HG03135 (cell line): ENCODE measurements around the gene PAQR8.
A peak's percentile ranks its signal among the peaks of the same experiment; 100 is the strongest.

Experiments used
- ATAC-seq: cut with Tn5 transposase; IDR thresholded peaks from one replicate; pipeline ENCODE4 v1.9.1; 2021; ENCODE audit warnings: mild to moderate bottlenecking, moderate library complexity; ENCODE audit not compliant: unreplicated experiment

The PAQR8 gene

GRCh38 chr6:52346503-52346902 lies 15.4 kb upstream of the PAQR8 start:
- ATAC-seq = no peak

- no peak for ATAC-seq
Observed at GRCh38 chr6:52347818-52348217, 14.1 kb upstream of the PAQR8 start.

GRCh38 chr6:52351879-52352238 lies 10.1 kb upstream of the PAQR8 start:
- no peak for ATAC-seq

- peak; percentile 91 for ATAC-seq
Observed at GRCh38 chr6:52352239-52353018, 9.5 kb upstream of the PAQR8 start.

GRCh38 chr6:52356017-52356416 lies 5.9 kb upstream of the PAQR8 start:
- no peak for ATAC-seq

- no peak for ATAC-seq
Observed at GRCh38 chr6:52359403-52359802, 2.5 kb upstream of the PAQR8 start.

- ATAC-seq = no peak
Observed at GRCh38 chr6:52360028-52360427, 1.9 kb upstream of the PAQR8 start.

GRCh38 chr6:52360601-52361413 lies 1.1 kb upstream of the PAQR8 start:
- ATAC-seq = no peak

GRCh38 chr6:52361414-52361944 lies 472 bp upstream of the PAQR8 start:
- peak; percentile 20 for ATAC-seq

GRCh38 chr6:52362443-52363227 lies 684 bp downstream of the PAQR8 start:
- ATAC-seq = peak; percentile 48

GRCh38 chr6:52363228-52363867 lies 1.4 kb downstream of the PAQR8 start:
- ATAC-seq = no peak

GRCh38 chr6:52364480-52365166 lies 2.7 kb downstream of the PAQR8 start:
- ATAC-seq = no peak

- ATAC-seq = no peak
Observed at GRCh38 chr6:52365317-52365716, 3.4 kb downstream of the PAQR8 start.

- no peak for ATAC-seq
Observed at GRCh38 chr6:52365866-52366540, 4.1 kb downstream of the PAQR8 start.

GRCh38 chr6:52368002-52368401 lies 6.1 kb downstream of the PAQR8 start:
- no peak for ATAC-seq

- ATAC-seq = no peak
Observed at GRCh38 chr6:52369234-52369633, 7.3 kb downstream of the PAQR8 start.

GRCh38 chr6:52371656-52372191 lies 9.8 kb downstream of the PAQR8 start:
- ATAC-seq = no peak

GRCh38 chr6:52373151-52373690 lies 11.3 kb downstream of the PAQR8 start:
- no peak for ATAC-seq

- ATAC-seq = no peak
Observed at GRCh38 chr6:52374247-52374646, 12.3 kb downstream of the PAQR8 start.
